CD4-positive, alpha-beta memory T cell (primary cell): ENCODE measurements around the gene AKT2. TPM values are rescaled to one million over a fixed set of nuclear protein-coding genes. Genes with fewer than 3 reads are reported as not detected.
A peak's percentile ranks its signal among the peaks of the same experiment; 100 is the strongest.

Experiments
- CTCF ChIA-PET: fragments of 350-600 bp; sonication (Branson Sonifier 250); formaldehyde crosslinking; loops from one replicate; lab custom pipeline; 2021; ENCODE audit warnings: inconsistent platforms; ENCODE audit not compliant: partially characterized antibody; lab: Charles Lee
- POLR2A ChIA-PET: fragments of 350-600 bp; sonication (Branson Sonifier 250); formaldehyde crosslinking; loops from one replicate; lab custom pipeline; 2021; ENCODE audit not compliant: partially characterized antibody; lab: Charles Lee
- DNase-seq, 5 donors: peaks; one replicate each; pipeline versions ENCODE4 v3.0.0 to v3.0.0-alpha.2; 2020 to 2022; ENCODE audit warnings: mixed read lengths in 1 of 5
- H3K27ac ChIP-seq: one replicate; pipeline ENCODE4 v1.7.0; 2013; ENCODE audit warnings: low read depth, low read length
- H3K27me3 ChIP-seq: 2 replicates; pipeline ENCODE4 v1.7.0; 2013; ENCODE audit warnings: mild to moderate bottlenecking, low read length, moderate library complexity; ENCODE audit not compliant: insufficient read depth
- H3K36me3 ChIP-seq: 2 replicates; pipeline ENCODE4 v1.7.0; 2013; ENCODE audit warnings: mild to moderate bottlenecking, low read length, moderate library complexity; ENCODE audit not compliant: insufficient read depth
- H3K4me1 ChIP-seq: 2 replicates; pipeline ENCODE4 v1.7.0; 2013; ENCODE audit warnings: mild to moderate bottlenecking, low read length, moderate library complexity; ENCODE audit not compliant: insufficient read depth
- H3K4me3 ChIP-seq, 2 donors: one replicate each; pipeline ENCODE4 v1.7.0; 2013; ENCODE audit warnings: low read length in 2 of 2, mild to moderate bottlenecking in 1 of 2
- H3K9me3 ChIP-seq, 2 donors: one replicate each; pipeline ENCODE4 v1.7.0; 2013; ENCODE audit warnings: low read length in 2 of 2, control low read depth in 1 of 2; ENCODE audit not compliant: control insufficient read depth in 1 of 2
- H3K27ac Mint-ChIP-seq, 7 donors: one replicate each; pipeline ENCODE4 v1.8.0; 2020 to 2021; ENCODE audit warnings: mixed read lengths in 7 of 7, mild to moderate bottlenecking in 6 of 7, inconsistent platforms in 3 of 7, moderate library complexity in 3 of 7
- H3K27me3 Mint-ChIP-seq, 2 donors: one replicate each; pipeline ENCODE4 v1.8.0; 2020 to 2021; ENCODE audit warnings: mixed read lengths in 2 of 2
- H3K36me3 Mint-ChIP-seq, 2 donors: one replicate each; pipeline ENCODE4 v1.8.0; 2020 to 2021; ENCODE audit warnings: mixed read lengths in 2 of 2, inconsistent platforms in 1 of 2, mild to moderate bottlenecking in 1 of 2
- H3K4me1 Mint-ChIP-seq, 4 donors: one replicate each; pipeline ENCODE4 v1.8.0; 2020 to 2021; ENCODE audit warnings: mixed read lengths in 4 of 4, mild to moderate bottlenecking in 1 of 4
- H3K4me3 Mint-ChIP-seq, 8 donors: one replicate each; pipeline ENCODE4 v1.8.0; 2020 to 2021; ENCODE audit warnings: mixed read lengths in 8 of 8, mild to moderate bottlenecking in 7 of 8, moderate library complexity in 6 of 8, inconsistent platforms in 3 of 8
- H3K9me3 Mint-ChIP-seq, 8 donors: one replicate each; pipeline ENCODE4 v1.8.0; 2020 to 2021; ENCODE audit warnings: mixed read lengths in 8 of 8, mild to moderate bottlenecking in 5 of 8, inconsistent platforms in 3 of 8, moderate library complexity in 1 of 8
- intact Hi-C: fragments of 100-400 bp; cut with micrococcal nuclease; formaldehyde crosslinking; loops from one replicate; pipeline ENCODE4 v1.15.1; 2023
- polyA plus RNA-seq, 2 donors: library from polyadenylated mRNA; unstranded; fragments of 300-500 nt; fragmentation: Illumina TruSeq; gene quantifications; one replicate each; pipeline ENCODE4 v1.2.3, GENCODE V29; 2021
- total RNA-seq, 2 experiments: library from RNA; stranded (reverse); gene quantifications; one replicate each; pipeline ENCODE4 v1.2.3, GENCODE V29; 2021

Gene AKT2
- total and polyA plus RNA-seq, 4 experiments from 2014 or later = 10.6 to 180 (median 97.8) TPM

- intact Hi-C loops = no loop called here
- no peaks in the 10 kb centered on the region for H3K9me3 ChIP-seq
- Mint-ChIP-seq H3K27me3 (no peaks in the 10 kb centered on the region), H3K36me3 (peaks cover 4 to 9% of the 10 kb centered on the region in 2 donors), H3K27ac (no peak overlapping the region), H3K4me1 (no peaks in the 10 kb centered on the region), H3K9me3 (no peaks in the 10 kb centered on the region), H3K4me3 (no peak overlapping the region)
- DNase-seq = no peak
- no peaks in the 10 kb centered on the region for H3K27me3 ChIP-seq
- H3K4me1 ChIP-seq = no peaks in the 10 kb centered on the region
- H3K36me3 ChIP-seq = no peaks in the 10 kb centered on the region
- no peak overlapping the region for H3K4me3 ChIP-seq
- CTCF ChIA-PET = no interaction called here
- POLR2A ChIA-PET = no interaction called here
- no peak overlapping the region for H3K27ac ChIP-seq
Measured at GRCh38 chr19:40313229-40313983, 28.3 kb upstream of the AKT2 start.

- Histone ChIP-seq H3K36me3 (no peaks in the 10 kb centered on the region), H3K27me3 (no peaks in the 10 kb centered on the region), H3K4me3 (no peak overlapping the region), H3K27ac (no peak overlapping the region), H3K4me1 (no peaks in the 10 kb centered on the region), H3K9me3 (no peaks in the 10 kb centered on the region)
- CTCF ChIA-PET = no interaction called here
- H3K27me3 Mint-ChIP-seq = no peaks in the 10 kb centered on the region
- no peaks in the 10 kb centered on the region for H3K4me1 Mint-ChIP-seq
- POLR2A ChIA-PET = no interaction called here
- H3K27ac Mint-ChIP-seq = no peak overlapping the region
- peaks cover 4 to 6% of the 10 kb centered on the region in 2 donors for H3K36me3 Mint-ChIP-seq
- no peaks in the 10 kb centered on the region for H3K9me3 Mint-ChIP-seq
- no peak for DNase-seq
- no peak overlapping the region for H3K4me3 Mint-ChIP-seq
- intact Hi-C loops = no loop called here
Measured at GRCh38 chr19:40312533-40312932, 27.4 kb upstream of the AKT2 start.

GRCh38 chr19:40309666-40310065, 24.5 kb upstream of the AKT2 start:
- Mint-ChIP-seq H3K9me3 (no peaks in the 10 kb centered on the region), H3K36me3 (no peaks in the 10 kb centered on the region), H3K4me1 (peaks cover 0 to 5% (median 2%) of the 10 kb centered on the region in 4 donors), H3K27me3 (no peaks in the 10 kb centered on the region), H3K4me3 (no peak overlapping the region), H3K27ac (no peak overlapping the region)
- no peaks in the 10 kb centered on the region for H3K27me3 ChIP-seq
- no peak overlapping the region for H3K4me3 ChIP-seq
- H3K4me1 ChIP-seq = no peaks in the 10 kb centered on the region
- no peak overlapping the region for H3K27ac ChIP-seq
- ChIA-PET POLR2A (interaction anchor here (0.6 kb wide), 1 partner anchor 79 kb away, joined by 4 read pairs; no protein-coding TSS in a partner anchor), CTCF (no interaction called here)
- H3K9me3 ChIP-seq = no peaks in the 10 kb centered on the region
- intact Hi-C loops = loop anchor here (5.0 kb wide), 1 partner anchor 167 kb away; no protein-coding TSS in a partner anchor
- no peak for DNase-seq
- H3K36me3 ChIP-seq = no peaks in the 10 kb centered on the region

GRCh38 chr19:40305403-40305802, 20.3 kb upstream of the AKT2 start:
- no peaks in the 10 kb centered on the region for H3K27me3 Mint-ChIP-seq
- POLR2A ChIA-PET = interaction anchor here (0.7 to 1.6 kb wide), 4 partner anchors 41 to 115 kb away, joined by 3 to 4 read pairs (median 4); partner anchors contain the start of genes C19orf47 and PLD3
- no peaks in the 10 kb centered on the region for H3K36me3 ChIP-seq

GRCh38 chr19:40304306-40304705, 19.2 kb upstream of the AKT2 start:
- H3K4me3 ChIP-seq = no peak overlapping the region
- intact Hi-C loops = no loop called here
- no peak for DNase-seq
- no peaks in the 10 kb centered on the region for H3K27me3 Mint-ChIP-seq
- POLR2A ChIA-PET = interaction anchor here (1.6 kb wide), 1 partner anchor 116 kb away, joined by 4 read pairs; no protein-coding TSS in a partner anchor
- H3K4me1 Mint-ChIP-seq = peaks cover 0 to 5% (median 2%) of the 10 kb centered on the region in 4 donors
- CTCF ChIA-PET = interaction anchor here (1.2 to 2.4 kb wide), 9 partner anchors 9 to 330 kb away, joined by 3 to 26 read pairs (median 7); partner anchors contain the start of gene LTBP4
- H3K27ac ChIP-seq = no peak overlapping the region
- H3K27me3 ChIP-seq = no peaks in the 10 kb centered on the region
- H3K9me3 Mint-ChIP-seq = no peaks in the 10 kb centered on the region
- H3K36me3 Mint-ChIP-seq = no peaks in the 10 kb centered on the region
- H3K9me3 ChIP-seq = no peaks in the 10 kb centered on the region
- H3K36me3 ChIP-seq = no peaks in the 10 kb centered on the region
- H3K4me3 Mint-ChIP-seq = no peak overlapping the region
- peak overlapping the region in 2 of 7 donors; percentile 59 to 68 for H3K27ac Mint-ChIP-seq
- no peaks in the 10 kb centered on the region for H3K4me1 ChIP-seq

More at GRCh38 chr19:40305403-40305802, 20.3 kb upstream of the AKT2 start:
- no peak overlapping the region for H3K27ac ChIP-seq
- no peak overlapping the region for H3K4me3 Mint-ChIP-seq
- H3K36me3 Mint-ChIP-seq = no peaks in the 10 kb centered on the region
- H3K4me1 ChIP-seq = no peaks in the 10 kb centered on the region
- H3K4me1 Mint-ChIP-seq = peaks cover 0 to 5% (median 2%) of the 10 kb centered on the region in 4 donors
- H3K9me3 ChIP-seq = no peaks in the 10 kb centered on the region
- CTCF ChIA-PET = interaction anchor here (0.5 to 2.4 kb wide), 28 partner anchors 8 to 629 kb away, joined by 3 to 26 read pairs (median 4); partner anchors contain the start of genes BLVRB, HIPK4 and LTBP4
- no peaks in the 10 kb centered on the region for H3K9me3 Mint-ChIP-seq
- intact Hi-C loops = loop anchor here (1.0 to 5.0 kb wide), 5 partner anchors 43 to 329 kb away; partner anchors contain the start of genes C19orf47 and PLD3
- no peaks in the 10 kb centered on the region for H3K27me3 ChIP-seq
- H3K27ac Mint-ChIP-seq = no peak overlapping the region
- H3K4me3 ChIP-seq = no peak overlapping the region
- DNase-seq = peak; percentile 66 to 73 (median 71)

- Mint-ChIP-seq H3K4me1 (peaks cover 0 to 5% (median 2%) of the 10 kb centered on the region in 4 donors), H3K4me3 (no peak overlapping the region), H3K36me3 (no peaks in the 10 kb centered on the region), H3K27me3 (no peaks in the 10 kb centered on the region), H3K27ac (peak overlapping the region in 2 of 7 donors; percentile 38 to 68), H3K9me3 (no peaks in the 10 kb centered on the region)
- Histone ChIP-seq H3K9me3 (no peaks in the 10 kb centered on the region), H3K4me1 (no peaks in the 10 kb centered on the region), H3K36me3 (no peaks in the 10 kb centered on the region), H3K4me3 (no peak overlapping the region), H3K27ac (no peak overlapping the region), H3K27me3 (no peaks in the 10 kb centered on the region)
- POLR2A ChIA-PET = no interaction called here
- no peak for DNase-seq
- CTCF ChIA-PET = interaction anchor here (1.9 to 2.4 kb wide), 6 partner anchors 9 to 296 kb away, joined by 6 to 26 read pairs (median 9); partner anchors contain the start of gene LTBP4
- intact Hi-C loops = no loop called here
Measured at GRCh38 chr19:40303765-40304164, 18.6 kb upstream of the AKT2 start.

GRCh38 chr19:40302224-40303011, 17.3 kb upstream of the AKT2 start:
- Histone ChIP-seq H3K36me3 (no peaks in the 10 kb centered on the region), H3K27me3 (no peaks in the 10 kb centered on the region), H3K27ac (no peak overlapping the region), H3K4me3 (no peak overlapping the region), H3K4me1 (no peaks in the 10 kb centered on the region), H3K9me3 (no peaks in the 10 kb centered on the region)
- Mint-ChIP-seq H3K27ac (no peak overlapping the region), H3K27me3 (no peaks in the 10 kb centered on the region), H3K36me3 (no peaks in the 10 kb centered on the region), H3K4me3 (no peak overlapping the region), H3K9me3 (no peaks in the 10 kb centered on the region), H3K4me1 (peaks cover 0 to 5% (median 2%) of the 10 kb centered on the region in 4 donors)
- ChIA-PET POLR2A (no interaction called here), CTCF (no interaction called here)
- intact Hi-C loops = no loop called here
- DNase-seq = no peak
